Activated naive CD4-positive, alpha-beta T cell treated with anti-CD3 and anti-CD28 coated beads, Interleukin-2, amount 10 ng/mL, durations not matched to agents 7 days and 5 days (primary cell): Measurements from ENCODE around the gene COL23A1.

ENCODE experiments used
- CTCF ChIA-PET: fragments of 350-600 bp; sonication (Branson Sonifier 250); formaldehyde crosslinking; loops from one replicate; lab custom pipeline; 2021; ENCODE audit warnings: antibody characterized with exemption; lab: Charles Lee
- DNase-seq: peaks from one replicate; pipeline ENCODE4 v3.0.0-alpha.2; 2020
- H3K27ac Mint-ChIP-seq: one replicate; pipeline ENCODE4 v1.8.0; 2021; ENCODE audit warnings: mild to moderate bottlenecking, moderate library complexity, mixed read lengths
- H3K27me3 Mint-ChIP-seq: one replicate; pipeline ENCODE4 v1.8.0; 2021; ENCODE audit warnings: mild to moderate bottlenecking, mixed read lengths
- H3K36me3 Mint-ChIP-seq: one replicate; pipeline ENCODE4 v1.8.0; 2021; ENCODE audit warnings: mixed read lengths
- H3K4me1 Mint-ChIP-seq: one replicate; pipeline ENCODE4 v1.8.0; 2021; ENCODE audit warnings: mixed read lengths
- H3K4me3 Mint-ChIP-seq: one replicate; pipeline ENCODE4 v1.8.0; 2021; ENCODE audit warnings: mild to moderate bottlenecking, moderate library complexity, mixed read lengths
- H3K9me3 Mint-ChIP-seq: one replicate; pipeline ENCODE4 v1.8.0; 2021; ENCODE audit warnings: mixed read lengths

The COL23A1 gene

DNA sequence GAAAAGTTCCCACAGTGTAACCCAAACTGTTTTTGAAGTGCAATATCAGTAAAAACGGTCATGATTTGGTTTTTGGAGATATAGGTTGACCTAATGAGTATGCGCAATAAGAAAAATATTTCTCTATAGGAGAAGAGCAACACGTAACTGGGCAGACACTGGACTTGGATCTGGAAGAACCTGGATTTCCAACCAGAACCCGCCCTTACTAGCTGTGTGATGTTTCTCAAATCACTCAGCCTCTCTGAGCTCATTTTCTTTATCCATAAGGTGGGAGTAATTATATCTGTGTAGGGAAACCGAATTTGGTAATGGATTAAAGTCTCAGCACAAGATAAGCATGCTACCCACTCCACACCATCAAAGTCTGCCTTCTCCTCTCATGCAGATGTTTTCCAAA, 169.1 kb downstream of the COL23A1 start:
- Mint-ChIP-seq H3K36me3 (no peaks in the 10 kb centered on the region), H3K4me1 (no peaks in the 10 kb centered on the region), H3K27me3 (peaks cover 19% of the 10 kb centered on the region), H3K4me3 (no peak overlapping the region), H3K27ac (no peak overlapping the region), H3K9me3 (no peaks in the 10 kb centered on the region)
- no peak for DNase-seq
- CTCF ChIA-PET, result no interaction called here

DNA sequence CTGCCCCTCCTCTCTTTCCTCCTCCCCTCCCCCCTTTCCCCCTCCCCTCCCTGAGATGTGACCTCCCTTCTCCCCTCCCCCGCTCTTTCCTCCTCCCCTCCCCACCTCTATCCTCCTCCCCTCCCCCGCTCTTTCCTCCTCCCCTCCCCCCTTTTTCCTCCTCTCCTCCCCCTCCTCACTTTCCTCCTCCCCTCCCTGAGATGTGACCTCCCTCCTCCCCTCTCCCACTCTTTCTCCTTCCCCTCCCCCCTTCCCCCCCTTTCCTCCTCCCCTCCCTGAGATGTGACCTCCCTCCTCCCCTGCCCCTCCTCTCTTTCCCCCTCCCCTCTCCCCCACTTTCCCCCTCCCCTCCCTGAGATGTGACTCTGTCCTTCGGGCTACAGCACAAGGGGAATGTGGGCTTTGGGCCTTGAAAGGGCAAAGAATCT, 169.8 kb downstream of the COL23A1 start:
- H3K4me1 Mint-ChIP-seq, result no peaks in the 10 kb centered on the region
- no peak overlapping the region for H3K4me3 Mint-ChIP-seq
- no peak for DNase-seq
- H3K27ac Mint-ChIP-seq, result no peak overlapping the region
- CTCF ChIA-PET, result no interaction called here
- no peaks in the 10 kb centered on the region for H3K9me3 Mint-ChIP-seq
- no peaks in the 10 kb centered on the region for H3K36me3 Mint-ChIP-seq
- peaks cover 25% of the 10 kb centered on the region for H3K27me3 Mint-ChIP-seq

DNA sequence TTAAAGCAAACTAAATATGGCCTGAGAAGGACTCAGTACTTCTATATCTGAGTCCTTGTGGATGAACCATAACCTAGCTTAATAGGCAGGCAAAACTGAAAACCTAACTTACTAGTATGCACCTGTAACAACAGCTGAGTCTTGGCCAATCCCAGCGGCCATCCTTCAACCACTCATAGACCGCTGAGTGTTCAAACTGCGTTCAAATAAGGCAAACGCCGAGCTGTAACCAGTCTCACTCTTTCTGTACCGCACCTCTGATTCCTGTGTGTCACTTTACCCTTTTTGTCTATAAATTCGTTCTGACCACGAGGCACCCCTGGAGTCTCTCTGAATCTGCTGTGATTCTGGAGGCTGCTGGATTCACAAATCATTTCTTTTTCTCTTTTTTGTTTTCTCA, 170.5 kb downstream of the COL23A1 start:
- Mint-ChIP-seq H3K9me3 (no peaks in the 10 kb centered on the region), H3K4me3 (no peak overlapping the region), H3K4me1 (no peaks in the 10 kb centered on the region), H3K27ac (no peak overlapping the region), H3K36me3 (no peaks in the 10 kb centered on the region), H3K27me3 (peaks cover 26% of the 10 kb centered on the region)
- CTCF ChIA-PET, result no interaction called here
- DNase-seq, result no peak

DNA sequence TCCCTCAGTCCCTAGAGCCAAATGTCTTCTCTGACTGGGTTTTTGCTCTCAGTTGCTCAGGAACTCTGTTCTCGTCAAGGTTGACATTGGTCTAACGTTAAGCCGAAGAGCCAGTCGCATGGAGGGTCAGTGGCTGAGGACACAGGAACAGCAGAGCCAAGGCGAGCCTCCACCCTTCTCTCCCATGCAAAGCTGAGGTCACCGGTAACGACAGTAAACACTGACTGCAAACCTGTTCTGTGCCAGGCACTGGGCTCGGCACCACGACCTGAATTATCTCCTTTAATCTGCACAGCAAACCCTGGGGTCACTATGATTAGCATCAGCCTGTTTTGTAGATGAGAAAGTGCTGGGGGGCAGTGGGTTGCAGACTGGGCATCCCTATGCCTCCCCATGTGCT, 171.0 kb downstream of the COL23A1 start:
- Mint-ChIP-seq H3K27me3 (peaks cover 30% of the 10 kb centered on the region), H3K4me1 (no peaks in the 10 kb centered on the region), H3K9me3 (no peaks in the 10 kb centered on the region), H3K27ac (no peak overlapping the region), H3K4me3 (no peak overlapping the region), H3K36me3 (no peaks in the 10 kb centered on the region)
- CTCF ChIA-PET, result no interaction called here
- no peak for DNase-seq

DNA sequence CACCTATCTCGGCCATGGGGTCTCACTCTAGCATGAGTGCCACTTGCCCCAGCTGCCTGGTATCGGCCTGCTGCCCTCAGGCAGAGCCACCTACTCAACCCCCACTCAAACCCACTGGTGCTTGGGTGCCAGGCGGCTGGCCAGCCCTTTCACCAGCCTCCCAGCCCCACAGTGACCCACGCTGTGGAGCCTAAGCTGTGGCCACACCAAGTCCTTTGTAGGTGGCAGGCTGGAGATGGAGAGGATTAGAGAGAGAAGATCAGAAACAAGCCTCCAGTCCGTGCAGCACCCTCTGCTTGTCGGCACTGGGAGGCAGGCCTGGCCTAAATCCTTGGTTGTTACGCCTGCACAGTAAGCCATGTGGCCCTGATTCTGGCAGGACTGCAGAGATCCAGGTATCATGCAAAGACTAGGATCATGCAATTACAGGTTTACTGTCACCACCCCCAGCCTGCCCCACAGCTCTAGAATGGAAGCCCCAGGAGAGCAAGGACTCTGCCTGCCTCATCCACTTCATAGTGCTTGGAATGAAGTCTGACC, 171.7 kb downstream of the COL23A1 start:
- H3K27me3 Mint-ChIP-seq, result peaks cover 37% of the 10 kb centered on the region
- H3K4me1 Mint-ChIP-seq, result no peaks in the 10 kb centered on the region
- no peak overlapping the region for H3K4me3 Mint-ChIP-seq
- no peaks in the 10 kb centered on the region for H3K36me3 Mint-ChIP-seq
- H3K27ac Mint-ChIP-seq, result no peak overlapping the region
- CTCF ChIA-PET, result no interaction called here
- no peak for DNase-seq
- H3K9me3 Mint-ChIP-seq, result no peaks in the 10 kb centered on the region

DNA sequence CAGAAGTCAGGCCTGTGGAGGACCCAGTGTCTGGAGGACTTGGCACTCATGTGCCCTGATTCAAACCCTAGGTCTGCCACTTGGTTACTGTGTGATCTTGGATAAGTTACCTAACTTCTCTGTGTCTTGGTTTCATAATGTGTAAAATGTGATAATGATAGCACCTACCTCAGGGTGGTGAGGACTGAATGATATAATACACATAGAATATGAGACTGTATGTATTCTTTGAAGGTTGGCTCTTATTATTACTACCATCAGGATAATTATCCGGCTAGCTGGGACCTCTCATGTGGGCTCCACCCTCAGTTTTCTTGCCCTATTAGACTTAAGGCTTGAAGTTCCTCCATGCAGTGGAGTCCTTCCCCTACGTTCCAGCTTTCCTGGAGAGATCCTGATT, 172.2 kb downstream of the COL23A1 start:
- Mint-ChIP-seq H3K4me1 (no peaks in the 10 kb centered on the region), H3K4me3 (no peak overlapping the region), H3K27ac (no peak overlapping the region), H3K27me3 (peaks cover 39% of the 10 kb centered on the region), H3K9me3 (no peaks in the 10 kb centered on the region), H3K36me3 (no peaks in the 10 kb centered on the region)
- no peak for DNase-seq
- CTCF ChIA-PET, result no interaction called here

DNA sequence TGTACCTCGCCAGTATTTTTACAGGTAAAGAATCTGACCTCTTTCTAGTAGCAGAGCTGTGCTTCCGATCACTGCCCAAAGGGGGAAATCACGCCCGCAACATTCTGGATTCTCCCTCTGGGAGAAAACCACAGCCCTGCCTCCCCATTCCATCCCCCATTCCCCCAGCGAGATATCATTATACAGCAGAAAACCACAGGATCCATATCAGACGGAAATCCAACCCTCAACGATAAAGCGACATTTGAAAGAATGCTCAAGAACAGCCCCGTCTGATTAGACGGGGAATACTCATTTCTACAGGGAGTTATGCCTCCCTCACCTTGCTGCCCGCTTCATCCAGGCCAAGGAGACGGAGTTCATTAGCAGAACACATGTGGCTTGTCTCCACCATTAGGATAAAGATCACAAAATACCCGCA, 172.8 kb downstream of the COL23A1 start:
- CTCF ChIA-PET, result no interaction called here
- H3K27ac Mint-ChIP-seq, result no peak overlapping the region
- H3K36me3 Mint-ChIP-seq, result no peaks in the 10 kb centered on the region
- H3K27me3 Mint-ChIP-seq, result peaks cover 39% of the 10 kb centered on the region
- H3K9me3 Mint-ChIP-seq, result no peaks in the 10 kb centered on the region
- H3K4me1 Mint-ChIP-seq, result no peaks in the 10 kb centered on the region
- peak; percentile 3 for DNase-seq
- H3K4me3 Mint-ChIP-seq, result no peak overlapping the region

DNA sequence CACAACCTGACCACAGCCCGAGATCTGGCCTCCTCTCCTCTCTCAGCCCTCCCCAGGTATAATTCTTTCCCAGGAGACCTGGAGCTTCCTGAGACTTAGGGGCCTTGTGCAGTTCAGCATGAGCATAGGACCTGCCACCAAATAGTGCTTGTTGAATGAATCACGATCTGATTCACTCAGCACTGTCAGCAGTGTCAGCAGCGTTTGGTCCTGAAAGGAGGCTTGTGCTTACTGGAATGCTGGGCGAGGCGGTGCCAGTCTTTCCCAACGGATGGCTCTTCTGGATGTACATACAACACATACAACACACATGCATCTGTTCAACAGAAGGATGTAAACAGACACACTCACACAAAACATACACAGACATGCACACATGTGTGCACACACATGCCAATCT, 173.3 kb downstream of the COL23A1 start:
- H3K4me3 Mint-ChIP-seq, result no peak overlapping the region
- no peaks in the 10 kb centered on the region for H3K4me1 Mint-ChIP-seq
- H3K9me3 Mint-ChIP-seq, result no peaks in the 10 kb centered on the region
- no peak overlapping the region for H3K27ac Mint-ChIP-seq
- H3K27me3 Mint-ChIP-seq, result peaks cover 39% of the 10 kb centered on the region
- CTCF ChIA-PET, result no interaction called here
- no peaks in the 10 kb centered on the region for H3K36me3 Mint-ChIP-seq
- DNase-seq, result no peak

DNA sequence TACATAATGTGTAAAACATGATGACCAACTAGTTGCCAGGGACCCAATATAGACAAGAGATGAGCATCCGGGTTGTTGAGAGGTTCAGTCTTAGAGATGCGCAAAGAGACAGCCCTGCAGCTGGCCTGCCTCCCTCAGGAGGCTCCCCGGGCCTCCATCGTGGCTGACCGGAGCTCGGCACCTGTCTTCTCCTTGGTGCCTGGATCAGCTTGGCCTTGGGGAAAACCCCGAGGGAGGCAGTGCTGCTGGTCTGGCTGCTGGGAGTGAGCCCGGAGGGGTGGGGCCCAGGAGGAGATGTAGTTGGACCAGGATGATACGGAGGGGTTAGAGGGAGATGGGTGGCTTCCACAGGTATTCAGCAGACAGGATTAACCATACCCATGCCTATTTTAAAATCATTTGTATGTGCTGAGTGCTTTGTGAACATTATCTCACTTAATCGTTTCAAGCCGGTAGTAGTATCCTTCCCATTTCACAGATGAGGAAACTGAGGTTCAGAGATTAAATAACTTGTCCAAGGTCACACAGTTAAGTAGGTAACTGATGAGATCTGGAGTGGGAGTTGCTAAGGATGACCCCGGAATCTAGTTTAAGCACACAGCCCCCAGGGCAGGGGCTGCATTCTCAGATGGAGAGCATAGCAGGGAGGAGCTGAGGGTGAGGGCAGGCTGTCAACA, 173.8 kb downstream of the COL23A1 start:
- Mint-ChIP-seq H3K27me3 (peaks cover 39% of the 10 kb centered on the region), H3K4me1 (no peaks in the 10 kb centered on the region), H3K4me3 (no peak overlapping the region), H3K27ac (no peak overlapping the region), H3K9me3 (no peaks in the 10 kb centered on the region), H3K36me3 (no peaks in the 10 kb centered on the region)
- CTCF ChIA-PET, result no interaction called here
- no peak for DNase-seq

DNA sequence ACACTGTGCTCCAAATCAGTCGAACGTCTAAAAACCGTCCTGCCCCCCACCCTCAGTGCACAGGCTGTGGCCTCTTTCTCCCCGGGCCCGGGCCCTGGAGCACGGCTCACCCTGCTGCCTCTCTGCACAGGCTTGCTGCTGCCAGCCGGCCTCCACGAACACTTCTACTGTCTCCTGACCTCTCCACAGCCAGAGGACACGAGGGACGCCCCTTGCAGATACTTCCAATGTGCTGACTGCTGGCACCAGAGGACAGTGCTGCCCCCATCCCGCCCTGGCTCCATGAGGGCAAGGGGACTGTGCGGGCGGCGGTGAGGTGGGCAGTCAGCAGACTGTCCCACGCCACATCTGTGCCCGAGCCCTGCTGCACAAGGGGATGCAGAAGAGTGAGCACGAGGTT, 174.8 kb downstream of the COL23A1 start:
- Mint-ChIP-seq H3K27ac (no peak overlapping the region), H3K27me3 (peaks cover 39% of the 10 kb centered on the region), H3K4me3 (no peak overlapping the region), H3K9me3 (no peaks in the 10 kb centered on the region), H3K4me1 (no peaks in the 10 kb centered on the region), H3K36me3 (no peaks in the 10 kb centered on the region)
- CTCF ChIA-PET, result no interaction called here
- DNase-seq, result no peak

DNA sequence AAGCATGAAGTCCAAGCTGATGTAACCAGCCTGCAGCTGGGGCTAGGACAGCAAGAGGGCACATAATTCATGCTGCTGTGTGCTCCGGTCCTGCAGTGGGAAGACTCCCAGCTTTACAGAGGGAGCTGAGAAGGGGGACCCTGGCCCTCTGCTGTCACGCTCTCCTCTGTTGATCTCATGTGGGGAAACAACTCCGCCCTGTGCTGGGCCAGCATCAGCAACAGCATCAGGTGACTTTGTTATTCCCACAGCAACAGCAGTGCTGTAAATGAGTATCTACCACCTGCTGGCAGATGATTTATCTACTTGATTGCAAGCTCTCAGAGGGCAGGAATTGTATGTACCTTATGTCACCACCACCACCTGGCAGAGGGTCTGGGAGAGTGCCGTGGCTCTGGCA, 176.2 kb downstream of the COL23A1 start:
- Mint-ChIP-seq H3K27me3 (peaks cover 36% of the 10 kb centered on the region), H3K36me3 (no peaks in the 10 kb centered on the region), H3K9me3 (no peaks in the 10 kb centered on the region), H3K4me1 (no peaks in the 10 kb centered on the region), H3K4me3 (no peak overlapping the region), H3K27ac (no peak overlapping the region)
- DNase-seq, result no peak
- CTCF ChIA-PET, result interaction anchor here (1.2 kb wide), 1 partner anchor 83 kb away, joined by 3 read pairs; no protein-coding TSS in a partner anchor

DNA sequence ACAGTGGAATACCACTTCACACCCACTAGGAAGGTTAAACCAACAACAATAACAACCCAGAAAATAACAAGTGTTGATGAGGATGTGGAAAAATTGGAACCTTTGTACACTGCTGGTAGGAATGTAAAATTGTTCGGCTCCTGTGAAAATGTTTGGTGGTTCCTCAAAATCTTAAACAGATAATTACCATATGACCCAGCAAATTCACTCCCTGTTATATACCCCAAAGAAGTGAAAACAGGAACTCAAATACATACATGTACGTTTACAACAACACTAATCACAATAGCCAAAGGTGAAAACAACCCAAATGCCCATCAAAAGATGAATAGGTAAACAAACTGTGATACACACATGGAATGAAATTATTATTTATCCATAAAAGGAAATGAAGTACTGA, 179.1 kb downstream of the COL23A1 start:
- no peaks in the 10 kb centered on the region for H3K4me1 Mint-ChIP-seq
- no peak overlapping the region for H3K4me3 Mint-ChIP-seq
- peaks cover 2% of the 10 kb centered on the region for H3K9me3 Mint-ChIP-seq
- H3K36me3 Mint-ChIP-seq, result no peaks in the 10 kb centered on the region
- DNase-seq, result no peak
- CTCF ChIA-PET, result no interaction called here
- H3K27ac Mint-ChIP-seq, result no peak overlapping the region
- H3K27me3 Mint-ChIP-seq, result peaks cover 20% of the 10 kb centered on the region

DNA sequence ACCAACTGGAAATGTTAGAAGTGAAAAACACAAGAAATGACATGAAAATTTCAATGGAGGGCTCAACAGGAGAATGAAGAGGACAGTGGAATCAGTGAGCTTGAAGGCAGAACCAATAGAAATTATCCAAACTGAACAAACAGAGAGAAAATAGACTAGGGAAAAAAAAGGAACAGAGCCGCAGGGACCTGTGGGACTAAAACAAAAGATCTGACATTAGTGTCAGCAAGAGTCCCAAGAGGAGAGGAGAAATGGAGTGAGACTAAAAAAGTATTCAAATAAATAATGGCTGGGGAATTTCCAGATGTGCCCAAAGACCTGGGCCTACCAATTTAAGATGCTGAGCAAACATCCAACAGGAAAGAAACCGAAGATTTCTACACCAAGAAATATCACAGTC, 182.5 kb downstream of the COL23A1 start:
- no peak overlapping the region for H3K27ac Mint-ChIP-seq
- H3K4me1 Mint-ChIP-seq, result no peaks in the 10 kb centered on the region
- peaks cover 2% of the 10 kb centered on the region for H3K9me3 Mint-ChIP-seq

DNA sequence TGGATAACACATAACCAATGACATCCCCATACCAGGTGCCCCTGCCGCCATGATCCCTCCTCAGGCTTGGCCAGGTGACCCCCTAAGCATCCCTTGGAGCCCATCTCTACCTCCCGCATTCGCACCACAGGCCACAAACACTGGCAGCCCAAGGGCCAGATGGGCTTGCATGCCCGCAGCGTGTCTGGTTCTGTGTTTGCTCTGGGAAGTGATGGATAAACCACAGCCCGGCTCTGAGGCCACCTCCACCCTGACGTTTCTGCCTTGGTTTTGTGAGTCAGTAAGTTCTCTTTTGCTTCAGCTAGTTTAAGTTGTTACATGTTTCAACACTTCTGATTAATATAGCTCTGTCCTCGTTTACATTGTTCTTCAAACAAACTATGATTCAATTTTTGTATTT, 185.2 kb downstream of the COL23A1 start:
- Mint-ChIP-seq H3K9me3 (peaks cover 2% of the 10 kb centered on the region), H3K27ac (no peak overlapping the region), H3K4me1 (no peaks in the 10 kb centered on the region), H3K36me3 (no peaks in the 10 kb centered on the region), H3K4me3 (no peak overlapping the region), H3K27me3 (peaks cover 5% of the 10 kb centered on the region)
- DNase-seq, result no peak
- CTCF ChIA-PET, result no interaction called here

More for the DNA sequence above, 182.5 kb downstream of the COL23A1 start:
- Mint-ChIP-seq H3K36me3 (no peaks in the 10 kb centered on the region), H3K4me3 (no peak overlapping the region), H3K27me3 (peaks cover 5% of the 10 kb centered on the region)
- DNase-seq, result no peak
- CTCF ChIA-PET, result no interaction called here

DNA sequence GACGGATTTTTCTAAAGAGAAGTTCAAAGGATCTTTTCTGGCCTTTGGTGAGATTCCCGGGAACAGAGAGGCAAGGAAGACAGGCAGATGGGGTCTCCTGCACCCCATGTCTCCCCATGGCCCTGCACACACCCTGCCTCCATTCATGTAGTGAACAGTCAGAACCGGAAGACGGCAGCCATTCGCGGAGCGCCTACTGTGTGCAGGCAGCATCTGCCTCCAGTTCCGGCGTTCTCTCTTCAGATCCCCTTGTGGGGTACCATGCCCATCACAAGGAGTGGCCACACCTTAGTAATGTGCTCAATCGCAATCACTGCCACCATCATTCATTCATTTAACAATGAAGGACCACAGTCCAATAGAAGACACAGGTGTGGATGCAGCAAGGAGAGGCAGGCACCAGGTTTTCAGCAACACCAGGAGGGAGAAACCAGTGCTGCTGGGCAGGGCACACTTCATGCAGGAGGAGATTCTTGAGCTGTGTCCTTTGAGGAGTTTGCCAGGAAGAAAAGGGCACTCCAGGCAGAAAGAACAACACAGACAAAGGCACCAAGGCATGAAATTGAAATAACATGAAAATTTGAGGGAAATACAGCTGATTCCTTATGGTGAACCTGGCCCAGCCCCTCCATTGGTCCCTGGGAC, 186.1 kb downstream of the COL23A1 start:
- CTCF ChIA-PET, result no interaction called here
- Mint-ChIP-seq H3K27ac (no peak overlapping the region), H3K36me3 (no peaks in the 10 kb centered on the region), H3K27me3 (peaks cover 6% of the 10 kb centered on the region), H3K4me3 (no peak overlapping the region), H3K9me3 (peaks cover 2% of the 10 kb centered on the region), H3K4me1 (no peaks in the 10 kb centered on the region)
- DNase-seq, result no peak
